ENCODE results near the gene PDLIM4.

Gene PDLIM4

GRCh38 chr5:132257131-132258101 lies at the start of gene PDLIM4:
PDLIM4 (plus strand) TSS chr5:132257696; CDS start chr5:132257735, 39 bp downstream.
- Histone ChIP-seq H3K4me3 (ENCODE audit: low read depth in 1 of 2, low read length in 2 of 2) (peak within 1 kb of the TSS; percentile 64 to 83), H3K27ac (ENCODE audit: low read length) (peak within 1 kb of the TSS; percentile 99), H3K9me3 (ENCODE audit: control insufficient read depth in 1 of 2, low read length in 2 of 2) (no peaks in the 10 kb centered on the region), H3K36me3 (ENCODE audit: control insufficient read depth in 1 of 2, insufficient read depth in 2 of 2, low read length in 2 of 2) (peaks cover 0 to 3% of the 10 kb centered on the region in 2 donors), H3K4me1 (ENCODE audit: control insufficient read depth in 1 of 2, insufficient read depth in 2 of 2, low read length in 2 of 2) (peaks cover 6 to 14% of the 10 kb centered on the region in 2 donors), H3K27me3 (ENCODE audit: low read depth, low read length) (peaks cover 4% of the 10 kb centered on the region)

- peaks cover 62 to 63% of the 10 kb centered on the region in 2 donors for H3K36me3 ChIP-seq (ENCODE audit: control insufficient read depth in 1 of 2, insufficient read depth in 2 of 2, low read length in 2 of 2)
- no peaks in the 10 kb centered on the region for H3K9me3 ChIP-seq (ENCODE audit: control insufficient read depth in 1 of 2, low read length in 2 of 2)
- no peak overlapping the region for H3K4me3 ChIP-seq (ENCODE audit: low read depth in 1 of 2, low read length in 2 of 2)
- peaks cover 0 to 12% of the 10 kb centered on the region in 2 donors for H3K4me1 ChIP-seq (ENCODE audit: control insufficient read depth in 1 of 2, insufficient read depth in 2 of 2, low read length in 2 of 2)
- H3K27ac ChIP-seq (ENCODE audit: low read length) = no peak overlapping the region
- H3K27me3 ChIP-seq (ENCODE audit: low read depth, low read length) = no peaks in the 10 kb centered on the region
These were observed 49.7 kb upstream of the PDLIM4 start for GRCh38 chr5:132207778-132208177.

GRCh38 chr5:132209131-132209530 lies 48.4 kb upstream of the PDLIM4 start:
- Histone ChIP-seq H3K4me3 (ENCODE audit: low read depth in 1 of 2, low read length in 2 of 2) (no peak overlapping the region), H3K27me3 (ENCODE audit: low read depth, low read length) (no peaks in the 10 kb centered on the region), H3K4me1 (ENCODE audit: control insufficient read depth in 1 of 2, insufficient read depth in 2 of 2, low read length in 2 of 2) (peaks cover 0 to 12% of the 10 kb centered on the region in 2 donors), H3K9me3 (ENCODE audit: control insufficient read depth in 1 of 2, low read length in 2 of 2) (no peaks in the 10 kb centered on the region), H3K27ac (ENCODE audit: low read length) (no peak overlapping the region), H3K36me3 (ENCODE audit: control insufficient read depth in 1 of 2, insufficient read depth in 2 of 2, low read length in 2 of 2) (peaks cover 56 to 60% of the 10 kb centered on the region in 2 donors)

- no peak overlapping the region for H3K27ac ChIP-seq (ENCODE audit: low read length)
- H3K4me1 ChIP-seq (ENCODE audit: control insufficient read depth in 1 of 2, insufficient read depth in 2 of 2, low read length in 2 of 2) = peaks cover 0 to 19% of the 10 kb centered on the region in 2 donors
- no peak overlapping the region for H3K4me3 ChIP-seq (ENCODE audit: low read depth in 1 of 2, low read length in 2 of 2)
- no peaks in the 10 kb centered on the region for H3K27me3 ChIP-seq (ENCODE audit: low read depth, low read length)
- H3K36me3 ChIP-seq (ENCODE audit: control insufficient read depth in 1 of 2, insufficient read depth in 2 of 2, low read length in 2 of 2) = peaks cover 53 to 54% of the 10 kb centered on the region in 2 donors
- no peaks in the 10 kb centered on the region for H3K9me3 ChIP-seq (ENCODE audit: control insufficient read depth in 1 of 2, low read length in 2 of 2)
These were observed 47.5 kb upstream of the PDLIM4 start for GRCh38 chr5:132209901-132210545.

- peaks cover 0 to 12% of the 10 kb centered on the region in 2 donors for H3K4me1 ChIP-seq (ENCODE audit: control insufficient read depth in 1 of 2, insufficient read depth in 2 of 2, low read length in 2 of 2)
- no peak overlapping the region for H3K4me3 ChIP-seq (ENCODE audit: low read depth in 1 of 2, low read length in 2 of 2)
- H3K27me3 ChIP-seq (ENCODE audit: low read depth, low read length) = no peaks in the 10 kb centered on the region
- H3K27ac ChIP-seq (ENCODE audit: low read length) = no peak overlapping the region
- no peaks in the 10 kb centered on the region for H3K9me3 ChIP-seq (ENCODE audit: control insufficient read depth in 1 of 2, low read length in 2 of 2)
- H3K36me3 ChIP-seq (ENCODE audit: control insufficient read depth in 1 of 2, insufficient read depth in 2 of 2, low read length in 2 of 2) = peaks cover 51 to 52% of the 10 kb centered on the region in 2 donors
These were observed 46.6 kb upstream of the PDLIM4 start for GRCh38 chr5:132210944-132211343.

- no peak overlapping the region for H3K27ac ChIP-seq (ENCODE audit: low read length)
- H3K4me1 ChIP-seq (ENCODE audit: control insufficient read depth in 1 of 2, insufficient read depth in 2 of 2, low read length in 2 of 2) = peaks cover 0 to 10% of the 10 kb centered on the region in 2 donors
- H3K4me3 ChIP-seq (ENCODE audit: low read depth in 1 of 2, low read length in 2 of 2) = no peak overlapping the region
- H3K27me3 ChIP-seq (ENCODE audit: low read depth, low read length) = no peaks in the 10 kb centered on the region
- peaks cover 51 to 52% of the 10 kb centered on the region in 2 donors for H3K36me3 ChIP-seq (ENCODE audit: control insufficient read depth in 1 of 2, insufficient read depth in 2 of 2, low read length in 2 of 2)
- no peaks in the 10 kb centered on the region for H3K9me3 ChIP-seq (ENCODE audit: control insufficient read depth in 1 of 2, low read length in 2 of 2)
These were observed 45.7 kb upstream of the PDLIM4 start for GRCh38 chr5:132211787-132212186.

GRCh38 chr5:132213666-132214065 lies 43.8 kb upstream of the PDLIM4 start:
- Histone ChIP-seq H3K27me3 (ENCODE audit: low read depth, low read length) (no peaks in the 10 kb centered on the region), H3K36me3 (ENCODE audit: control insufficient read depth in 1 of 2, insufficient read depth in 2 of 2, low read length in 2 of 2) (peaks cover 51 to 58% of the 10 kb centered on the region in 2 donors)

GRCh38 chr5:132214491-132214890 lies 43.0 kb upstream of the PDLIM4 start:
- Histone ChIP-seq H3K4me3 (ENCODE audit: low read depth in 1 of 2, low read length in 2 of 2) (peak overlapping the region in 1 of 2 donors; percentile 5), H3K36me3 (ENCODE audit: control insufficient read depth in 1 of 2, insufficient read depth in 2 of 2, low read length in 2 of 2) (peaks cover 43 to 53% of the 10 kb centered on the region in 2 donors), H3K4me1 (ENCODE audit: control insufficient read depth in 1 of 2, insufficient read depth in 2 of 2, low read length in 2 of 2) (peaks cover 0 to 10% of the 10 kb centered on the region in 2 donors), H3K9me3 (ENCODE audit: control insufficient read depth in 1 of 2, low read length in 2 of 2) (no peaks in the 10 kb centered on the region), H3K27ac (ENCODE audit: low read length) (peak overlapping the region; percentile 85), H3K27me3 (ENCODE audit: low read depth, low read length) (no peaks in the 10 kb centered on the region)

More at GRCh38 chr5:132213666-132214065, 43.8 kb upstream of the PDLIM4 start:
- Histone ChIP-seq H3K27ac (ENCODE audit: low read length) (no peak overlapping the region), H3K4me1 (ENCODE audit: control insufficient read depth in 1 of 2, insufficient read depth in 2 of 2, low read length in 2 of 2) (peaks cover 0 to 10% of the 10 kb centered on the region in 2 donors), H3K9me3 (ENCODE audit: control insufficient read depth in 1 of 2, low read length in 2 of 2) (no peaks in the 10 kb centered on the region), H3K4me3 (ENCODE audit: low read depth in 1 of 2, low read length in 2 of 2) (no peak overlapping the region)

- Histone ChIP-seq H3K27me3 (ENCODE audit: low read depth, low read length) (no peaks in the 10 kb centered on the region), H3K36me3 (ENCODE audit: control insufficient read depth in 1 of 2, insufficient read depth in 2 of 2, low read length in 2 of 2) (peaks cover 35 to 46% of the 10 kb centered on the region in 2 donors), H3K27ac (ENCODE audit: low read length) (peak overlapping the region; percentile 85), H3K4me1 (ENCODE audit: control insufficient read depth in 1 of 2, insufficient read depth in 2 of 2, low read length in 2 of 2) (peaks cover 0 to 10% of the 10 kb centered on the region in 2 donors), H3K9me3 (ENCODE audit: control insufficient read depth in 1 of 2, low read length in 2 of 2) (no peaks in the 10 kb centered on the region), H3K4me3 (ENCODE audit: low read depth in 1 of 2, low read length in 2 of 2) (no peak overlapping the region)
These were observed 42.2 kb upstream of the PDLIM4 start for GRCh38 chr5:132215329-132215728.

- Histone ChIP-seq H3K27ac (ENCODE audit: low read length) (no peak overlapping the region), H3K4me3 (ENCODE audit: low read depth in 1 of 2, low read length in 2 of 2) (no peak overlapping the region), H3K4me1 (ENCODE audit: control insufficient read depth in 1 of 2, insufficient read depth in 2 of 2, low read length in 2 of 2) (peaks cover 0 to 35% of the 10 kb centered on the region in 2 donors), H3K27me3 (ENCODE audit: low read depth, low read length) (no peaks in the 10 kb centered on the region), H3K36me3 (ENCODE audit: control insufficient read depth in 1 of 2, insufficient read depth in 2 of 2, low read length in 2 of 2) (peaks cover 16 to 22% of the 10 kb centered on the region in 2 donors), H3K9me3 (ENCODE audit: control insufficient read depth in 1 of 2, low read length in 2 of 2) (no peaks in the 10 kb centered on the region)
These were observed 39.2 kb upstream of the PDLIM4 start for GRCh38 chr5:132218321-132218720.

- Histone ChIP-seq H3K4me1 (ENCODE audit: control insufficient read depth in 1 of 2, insufficient read depth in 2 of 2, low read length in 2 of 2) (peaks cover 5 to 44% of the 10 kb centered on the region in 2 donors), H3K4me3 (ENCODE audit: low read depth in 1 of 2, low read length in 2 of 2) (no peak overlapping the region), H3K9me3 (ENCODE audit: control insufficient read depth in 1 of 2, low read length in 2 of 2) (no peaks in the 10 kb centered on the region), H3K27ac (ENCODE audit: low read length) (no peak overlapping the region), H3K36me3 (ENCODE audit: control insufficient read depth in 1 of 2, insufficient read depth in 2 of 2, low read length in 2 of 2) (peaks cover 11 to 19% of the 10 kb centered on the region in 2 donors), H3K27me3 (ENCODE audit: low read depth, low read length) (no peaks in the 10 kb centered on the region)
These were observed 38.1 kb upstream of the PDLIM4 start for GRCh38 chr5:132219289-132219970.

Measured in muscle layer of duodenum (tissue), 2 donors.